Peyer's patch (tissue), 4 donors: ENCODE results near the gene CLEC4M.

Experiments used
- POLR2A ChIP-seq, 2 donors: fragments of 450-650 bp; IDR thresholded peaks; one replicate each; pipeline ENCODE4 v1.5.1; 2017; ENCODE audit warnings: antibody characterized with exemption in 2 of 2, mild to moderate bottlenecking in 2 of 2, moderate library complexity in 2 of 2
- TF ChIP-seq, protein P1 (sequence below), 6 experiments: fragments of 450-650 bp in 4 of 6; fragments of 200-600 bp in 2 of 6; sonication (generic) in 1 of 6; IDR thresholded peaks; one replicate each; pipeline ENCODE4 v1.5.1; 2017 to 2019; ENCODE audit warnings: antibody characterized with exemption in 6 of 6, mild to moderate bottlenecking in 3 of 6, moderate library complexity in 1 of 6

DNA sequence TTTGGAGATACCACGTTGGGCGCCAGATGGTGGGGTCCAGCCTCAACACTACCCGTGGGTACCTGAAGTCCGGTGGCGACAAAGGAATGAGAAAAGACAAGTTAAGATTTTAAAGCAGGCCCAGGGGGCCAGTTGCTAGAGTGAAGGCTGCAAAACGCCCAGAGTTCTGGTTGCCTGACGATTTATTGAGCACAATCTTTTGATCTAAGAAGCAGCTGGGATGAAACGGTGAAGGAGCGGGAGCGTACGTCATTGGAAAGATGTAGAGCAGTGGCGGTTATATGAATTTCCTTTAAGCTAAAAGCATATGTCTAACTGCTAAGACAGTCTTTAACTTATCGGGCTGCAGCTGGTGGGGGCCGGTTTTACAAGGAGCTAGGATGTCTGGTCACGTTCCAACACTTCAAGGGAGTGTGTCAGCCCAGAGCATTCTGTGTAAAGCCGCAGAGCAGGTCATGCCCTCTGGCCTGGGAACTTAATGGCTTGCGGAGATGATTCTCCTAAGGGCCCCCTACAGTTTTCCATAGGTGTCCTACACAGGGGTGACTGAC, 38.1 kb downstream of the CLEC4M start:
- no peak for TF ChIP-seq POLR2A (IDR thresholded peaks at IDR 0.05)
- TF ChIP-seq, protein P1, sequence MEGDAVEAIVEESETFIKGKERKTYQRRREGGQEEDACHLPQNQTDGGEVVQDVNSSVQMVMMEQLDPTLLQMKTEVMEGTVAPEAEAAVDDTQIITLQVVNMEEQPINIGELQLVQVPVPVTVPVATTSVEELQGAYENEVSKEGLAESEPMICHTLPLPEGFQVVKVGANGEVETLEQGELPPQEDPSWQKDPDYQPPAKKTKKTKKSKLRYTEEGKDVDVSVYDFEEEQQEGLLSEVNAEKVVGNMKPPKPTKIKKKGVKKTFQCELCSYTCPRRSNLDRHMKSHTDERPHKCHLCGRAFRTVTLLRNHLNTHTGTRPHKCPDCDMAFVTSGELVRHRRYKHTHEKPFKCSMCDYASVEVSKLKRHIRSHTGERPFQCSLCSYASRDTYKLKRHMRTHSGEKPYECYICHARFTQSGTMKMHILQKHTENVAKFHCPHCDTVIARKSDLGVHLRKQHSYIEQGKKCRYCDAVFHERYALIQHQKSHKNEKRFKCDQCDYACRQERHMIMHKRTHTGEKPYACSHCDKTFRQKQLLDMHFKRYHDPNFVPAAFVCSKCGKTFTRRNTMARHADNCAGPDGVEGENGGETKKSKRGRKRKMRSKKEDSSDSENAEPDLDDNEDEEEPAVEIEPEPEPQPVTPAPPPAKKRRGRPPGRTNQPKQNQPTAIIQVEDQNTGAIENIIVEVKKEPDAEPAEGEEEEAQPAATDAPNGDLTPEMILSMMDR (IDR thresholded peaks at IDR 0.05): no peak
